A673 (cell line): ENCODE measurements around the gene ZNF430. TPM values are rescaled to one million over a fixed set of nuclear protein-coding genes. Genes with fewer than 3 reads are reported as not detected.

ENCODE experiments used
- BruUV-seq: library from RNA; stranded (reverse); fragments of 400-500 nt; replicated peaks from 2 replicates; lab custom pipeline; 2021; lab: Mats Ljungman, UMichigan
- CTCF ChIA-PET: fragments of 300-600 bp; sonication (Branson Sonifier 250); formaldehyde crosslinking; loops from one replicate; lab custom pipeline; 2022; ENCODE audit warnings: antibody characterized with exemption; lab: Charles Lee
- POLR2A ChIA-PET: fragments of 300-600 bp; sonication (Branson Sonifier 250); formaldehyde crosslinking; loops from one replicate; lab custom pipeline; 2022; ENCODE audit warnings: antibody characterized with exemption; ENCODE audit not compliant: low non-redundant PET; lab: Charles Lee
- DNase-seq: peaks from one replicate; pipeline ENCODE4 v3.0.0-alpha.2; 2015; ENCODE audit warnings: low spot score
- H3K27ac ChIP-seq: fragments of 200-600 bp; sonication (generic); 2 replicates; pipeline ENCODE4 v1.5.1; 2016; ENCODE audit warnings: mixed run types, low read depth, mild to moderate bottlenecking, mixed read lengths, antibody characterized with exemption, low read length; ENCODE audit not compliant: poor library complexity, severe bottlenecking
- H3K27me3 ChIP-seq: fragments of 200-600 bp; sonication (generic); replicated peaks from 2 replicates; pipeline ENCODE4 v1.6.1; 2017; ENCODE audit warnings: mixed run types, low read depth, mild to moderate bottlenecking, mixed read lengths, antibody characterized with exemption, low read length; ENCODE audit not compliant: insufficient read depth, poor library complexity
- H3K36me3 ChIP-seq: fragments of 200-600 bp; sonication (generic); 2 replicates; pipeline ENCODE4 v1.6.1; 2016; ENCODE audit warnings: mixed run types, mild to moderate bottlenecking, mixed read lengths, antibody characterized with exemption, low read length; ENCODE audit not compliant: insufficient read depth, poor library complexity, severe bottlenecking
- H3K4me1 ChIP-seq: fragments of 200-600 bp; sonication (generic); 2 replicates; pipeline ENCODE4 v1.6.1; 2017; ENCODE audit warnings: mixed run types, mild to moderate bottlenecking, mixed read lengths, antibody characterized with exemption, low read length; ENCODE audit not compliant: insufficient read depth, poor library complexity, severe bottlenecking
- H3K4me3 ChIP-seq: fragments of 200-600 bp; sonication (generic); 2 replicates; pipeline ENCODE4 v1.5.1; 2016; ENCODE audit warnings: low read depth, mixed run types, mild to moderate bottlenecking, mixed read lengths, low read length; ENCODE audit not compliant: poor library complexity, severe bottlenecking
- H3K9me3 ChIP-seq: fragments of 200-600 bp; sonication (generic); 2 replicates; pipeline ENCODE4 v1.6.1; 2016; ENCODE audit warnings: mixed run types, low read depth, mild to moderate bottlenecking, mixed read lengths, antibody characterized with exemption, low read length; ENCODE audit not compliant: poor library complexity, severe bottlenecking
- CTCF ChIP-seq: fragments of 300-800, 200-600 bp; sonication (generic); conservative IDR thresholded peaks from 2 replicates; pipeline ENCODE4 v1.5.1; 2017; ENCODE audit warnings: low read depth, mild to moderate bottlenecking, antibody characterized with exemption, low read length, moderate library complexity, mixed read lengths
- EZH2 ChIP-seq: fragments of 200-600 bp; sonication (generic); IDR thresholded peaks from 2 replicates; pipeline ENCODE4 v1.6.1; 2017; ENCODE audit warnings: borderline replicate concordance, low read depth, mild to moderate bottlenecking, mixed read lengths, antibody characterized with exemption, low read length; ENCODE audit not compliant: poor library complexity, severe bottlenecking
- intact Hi-C: fragments of 100-400 bp; cut with micrococcal nuclease; formaldehyde crosslinking; loops from one replicate; pipeline ENCODE4 v1.10.0; 2022; ENCODE audit not compliant: unreplicated experiment
- total RNA-seq: library from RNA; stranded (reverse); gene quantifications from 2 replicates; pipeline ENCODE4 v1.2.3, GENCODE V29; 2021

The ZNF430 gene
- total RNA-seq, 1 experiment from 2014 or later, result 12.4 TPM

GRCh38 chr19:21052902-21053301 lies 32.4 kb downstream of the ZNF430 start:
- Histone ChIP-seq H3K9me3 (peaks cover 29% of the 10 kb centered on the region), H3K4me3 (no peak overlapping the region), H3K4me1 (no peaks in the 10 kb centered on the region), H3K27ac (no peak overlapping the region), H3K27me3 (no peaks in the 10 kb centered on the region), H3K36me3 (peaks cover 50% of the 10 kb centered on the region)
- DNase-seq, result no peak
- ChIA-PET POLR2A (no interaction called here), CTCF (no interaction called here)
- TF ChIP-seq CTCF (no peak), EZH2 (no peak)
- no TSS peak for BruUV-seq
- intact Hi-C loops, result no loop called here

- no peaks in the 10 kb centered on the region for H3K27me3 ChIP-seq
- no peaks in the 10 kb centered on the region for H3K36me3 ChIP-seq
- no peak overlapping the region for H3K27ac ChIP-seq
- no peak overlapping the region for H3K4me3 ChIP-seq
- BruUV-seq, result no TSS peak
- CTCF ChIA-PET, result no interaction called here
- POLR2A ChIA-PET, result no interaction called here
- intact Hi-C loops, result no loop called here
- H3K9me3 ChIP-seq, result peaks cover 15% of the 10 kb centered on the region
- TF ChIP-seq CTCF, result no peak
- no peak for TF ChIP-seq EZH2
- DNase-seq, result no peak
- H3K4me1 ChIP-seq, result no peaks in the 10 kb centered on the region
Measured at GRCh38 chr19:21065336-21065735, 44.9 kb downstream of the ZNF430 start.

- H3K36me3 ChIP-seq, result peaks cover 13% of the 10 kb centered on the region
- peaks cover 14% of the 10 kb centered on the region for H3K4me1 ChIP-seq
- intact Hi-C loops, result no loop called here
- peak; percentile 92 for DNase-seq
- H3K4me3 ChIP-seq, result peak within 1 kb of the TSS; percentile 67
- ChIA-PET POLR2A (no interaction called here), CTCF (no interaction called here)
- no peak for TF ChIP-seq EZH2
- TF ChIP-seq CTCF, result no peak
- H3K27ac ChIP-seq, result peak within 1 kb of the TSS; percentile 85
- H3K27me3 ChIP-seq, result no peaks in the 10 kb centered on the region
- BruUV-seq, result no TSS peak
- no peaks in the 10 kb centered on the region for H3K9me3 ChIP-seq
Measured at GRCh38 chr19:21082011-21082975, 61.8 kb downstream of the ZNF430 start, which contains the start of gene ZNF714. ZNF714 (plus strand) TSS chr19:21082203; CDS start chr19:21098269, 16,066 bp downstream.
